Activated CD8-positive, alpha-beta T cell treated with anti-CD3 and anti-CD28 coated beads for 36 hours (primary cell): ENCODE results near the gene SPSB1. TPM values are rescaled to one million over a fixed set of nuclear protein-coding genes. Genes with fewer than 3 reads are reported as not detected.

ENCODE experiments used
- ATAC-seq: fragments of 200-7000 bp; cut with Tn5 transposase; one replicate; pipeline ENCODE4 v1.10.0; 2021; ENCODE audit warnings: mild to moderate bottlenecking, moderate library complexity
- CTCF ChIA-PET: fragments of 350-600 bp; sonication (Branson Sonifier 250); formaldehyde crosslinking; loops from one replicate; lab custom pipeline; 2021; ENCODE audit warnings: antibody characterized with exemption; lab: Charles Lee
- POLR2A ChIA-PET: fragments of 350-600 bp; sonication (Branson Sonifier 250); formaldehyde crosslinking; loops from one replicate; lab custom pipeline; 2021; ENCODE audit warnings: antibody characterized with exemption; lab: Charles Lee
- DNase-seq: peaks from one replicate; pipeline ENCODE4 v3.0.0-alpha.2; 2020
- H3K27ac Mint-ChIP-seq: one replicate; pipeline ENCODE4 v1.8.0; 2021; ENCODE audit warnings: mild to moderate bottlenecking, mixed read lengths
- H3K27me3 Mint-ChIP-seq: one replicate; pipeline ENCODE4 v1.8.0; 2021; ENCODE audit warnings: mixed read lengths
- H3K36me3 Mint-ChIP-seq: one replicate; pipeline ENCODE4 v1.8.0; 2021; ENCODE audit warnings: low read depth, mixed read lengths
- H3K4me1 Mint-ChIP-seq: one replicate; pipeline ENCODE4 v1.8.0; 2021; ENCODE audit warnings: low read depth, mixed read lengths
- H3K4me3 Mint-ChIP-seq: one replicate; pipeline ENCODE4 v1.8.0; 2021; ENCODE audit warnings: mild to moderate bottlenecking, moderate library complexity, mixed read lengths
- H3K9me3 Mint-ChIP-seq: one replicate; pipeline ENCODE4 v1.8.0; 2021; ENCODE audit warnings: mixed read lengths
- intact Hi-C: fragments of 100-400 bp; cut with micrococcal nuclease; formaldehyde crosslinking; loops from one replicate; pipeline ENCODE4 v1.10.0; 2022
- total RNA-seq, 2 experiments: library from RNA; stranded (reverse); gene quantifications; one replicate each; pipeline ENCODE4 v1.2.3, GENCODE V29; 2021
- TF ChIP-seq, protein P1 (sequence below): fragments of 200-600 bp; IDR thresholded peaks from one replicate; pipeline ENCODE4 v1.8.0; 2022; ENCODE audit warnings: antibody characterized with exemption, mild to moderate bottlenecking

SPSB1 gene
- total RNA-seq, 2 experiments from 2014 or later = 1.1 to 1.5 TPM

DNA sequence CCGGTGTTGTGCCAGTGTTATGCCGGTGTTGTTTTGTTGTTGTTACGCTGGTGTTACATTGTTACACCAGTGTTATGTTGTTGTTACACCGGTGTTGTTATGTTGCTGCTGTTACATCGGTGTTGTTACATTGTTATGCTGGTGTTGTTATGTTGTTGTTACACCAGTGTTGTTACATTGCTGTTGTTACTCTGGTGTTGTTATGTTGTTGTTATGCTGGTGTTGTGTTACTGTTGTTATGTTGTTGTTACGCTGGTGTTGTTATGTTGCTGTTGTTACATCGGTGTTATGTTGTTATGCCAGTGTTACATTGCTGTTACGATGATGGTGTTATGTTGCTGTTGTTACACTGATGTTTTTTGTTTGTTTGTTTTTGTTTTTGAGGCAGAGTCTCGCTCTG, 34.1 kb upstream of the SPSB1 start:
- H3K27ac Mint-ChIP-seq = no peak overlapping the region
- TF ChIP-seq, protein P1, sequence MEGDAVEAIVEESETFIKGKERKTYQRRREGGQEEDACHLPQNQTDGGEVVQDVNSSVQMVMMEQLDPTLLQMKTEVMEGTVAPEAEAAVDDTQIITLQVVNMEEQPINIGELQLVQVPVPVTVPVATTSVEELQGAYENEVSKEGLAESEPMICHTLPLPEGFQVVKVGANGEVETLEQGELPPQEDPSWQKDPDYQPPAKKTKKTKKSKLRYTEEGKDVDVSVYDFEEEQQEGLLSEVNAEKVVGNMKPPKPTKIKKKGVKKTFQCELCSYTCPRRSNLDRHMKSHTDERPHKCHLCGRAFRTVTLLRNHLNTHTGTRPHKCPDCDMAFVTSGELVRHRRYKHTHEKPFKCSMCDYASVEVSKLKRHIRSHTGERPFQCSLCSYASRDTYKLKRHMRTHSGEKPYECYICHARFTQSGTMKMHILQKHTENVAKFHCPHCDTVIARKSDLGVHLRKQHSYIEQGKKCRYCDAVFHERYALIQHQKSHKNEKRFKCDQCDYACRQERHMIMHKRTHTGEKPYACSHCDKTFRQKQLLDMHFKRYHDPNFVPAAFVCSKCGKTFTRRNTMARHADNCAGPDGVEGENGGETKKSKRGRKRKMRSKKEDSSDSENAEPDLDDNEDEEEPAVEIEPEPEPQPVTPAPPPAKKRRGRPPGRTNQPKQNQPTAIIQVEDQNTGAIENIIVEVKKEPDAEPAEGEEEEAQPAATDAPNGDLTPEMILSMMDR = no peak
- POLR2A ChIA-PET = no interaction called here
- no peaks in the 10 kb centered on the region for H3K27me3 Mint-ChIP-seq
- intact Hi-C loops = no loop called here
- CTCF ChIA-PET = no interaction called here
- H3K4me1 Mint-ChIP-seq = peaks cover 13% of the 10 kb centered on the region
- H3K9me3 Mint-ChIP-seq = peaks cover 23% of the 10 kb centered on the region
- no peak for ATAC-seq
- no peak for DNase-seq
- H3K36me3 Mint-ChIP-seq = peaks cover 18% of the 10 kb centered on the region
- no peak overlapping the region for H3K4me3 Mint-ChIP-seq

DNA sequence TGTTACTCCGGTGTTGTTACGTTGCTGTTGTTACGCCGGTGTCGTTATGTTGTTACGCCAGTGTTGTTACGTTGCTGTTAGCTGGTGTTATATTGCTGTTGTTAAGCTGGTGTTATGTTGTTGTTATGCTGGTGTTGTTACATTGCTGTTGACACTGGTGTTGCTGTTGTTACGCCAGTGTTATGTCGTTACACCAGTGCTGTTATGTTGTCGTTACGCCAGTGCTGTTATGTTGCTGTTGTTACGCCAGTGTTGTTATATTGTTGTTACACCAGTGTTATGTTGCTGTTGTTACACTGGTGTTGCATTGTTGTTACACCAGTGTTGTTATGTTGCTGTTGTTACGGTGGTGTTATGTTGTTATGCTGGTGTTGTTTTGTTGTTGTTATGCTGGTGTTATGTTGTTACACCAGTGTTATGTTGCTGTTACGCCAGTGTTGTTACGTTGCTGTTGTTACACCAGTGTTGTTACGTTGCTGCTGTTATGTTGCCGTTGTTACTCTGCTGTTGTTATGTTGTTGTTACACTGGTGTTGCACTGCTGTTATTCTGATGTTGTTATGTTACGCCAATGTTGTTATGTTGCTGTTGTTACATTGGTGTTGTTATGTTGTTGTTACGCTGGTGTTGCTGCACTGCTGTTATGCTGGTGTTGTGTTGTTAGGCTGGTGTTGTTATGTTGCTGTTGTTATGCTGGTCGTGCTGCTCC, 32.5 kb upstream of the SPSB1 start:
- Mint-ChIP-seq H3K9me3 (peaks cover 23% of the 10 kb centered on the region), H3K27ac (no peak overlapping the region), H3K27me3 (no peaks in the 10 kb centered on the region), H3K4me3 (no peak overlapping the region), H3K36me3 (peaks cover 18% of the 10 kb centered on the region), H3K4me1 (peaks cover 13% of the 10 kb centered on the region)
- DNase-seq (no peak), ATAC-seq (no peak)
- ChIA-PET POLR2A (no interaction called here), CTCF (no interaction called here)
- intact Hi-C loops = no loop called here
- TF ChIP-seq, protein P1 = no peak

DNA sequence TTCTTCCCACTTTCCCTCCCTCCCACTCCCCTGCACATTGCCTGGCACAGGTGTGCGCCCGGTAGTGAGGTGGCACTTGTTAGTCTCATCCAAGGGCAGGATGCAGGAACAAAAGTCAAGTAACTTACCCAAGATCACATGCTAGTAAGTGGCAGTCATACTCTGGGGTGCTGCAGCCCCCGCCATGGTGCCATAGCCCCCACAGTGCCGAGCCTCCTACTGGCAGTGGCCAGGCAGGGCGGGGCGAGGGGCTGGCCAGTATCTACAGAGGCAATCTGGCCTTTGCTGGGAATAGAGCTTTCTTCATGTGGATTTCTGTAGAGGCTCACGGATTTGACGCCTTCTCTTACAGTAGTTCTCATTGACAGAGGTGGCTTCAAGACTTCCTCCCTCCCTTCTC, 31.2 kb upstream of the SPSB1 start:
- Mint-ChIP-seq H3K27ac (no peak overlapping the region), H3K9me3 (peaks cover 23% of the 10 kb centered on the region), H3K4me1 (peaks cover 13% of the 10 kb centered on the region), H3K36me3 (peaks cover 18% of the 10 kb centered on the region), H3K4me3 (no peak overlapping the region), H3K27me3 (no peaks in the 10 kb centered on the region)
- TF ChIP-seq, protein P1 = no peak
- intact Hi-C loops = no loop called here
- ATAC-seq (no peak), DNase-seq (no peak)
- ChIA-PET POLR2A (no interaction called here), CTCF (interaction anchor here (0.9 kb wide), 1 partner anchor 194 kb away, joined by 3 read pairs; no protein-coding TSS in a partner anchor)

DNA sequence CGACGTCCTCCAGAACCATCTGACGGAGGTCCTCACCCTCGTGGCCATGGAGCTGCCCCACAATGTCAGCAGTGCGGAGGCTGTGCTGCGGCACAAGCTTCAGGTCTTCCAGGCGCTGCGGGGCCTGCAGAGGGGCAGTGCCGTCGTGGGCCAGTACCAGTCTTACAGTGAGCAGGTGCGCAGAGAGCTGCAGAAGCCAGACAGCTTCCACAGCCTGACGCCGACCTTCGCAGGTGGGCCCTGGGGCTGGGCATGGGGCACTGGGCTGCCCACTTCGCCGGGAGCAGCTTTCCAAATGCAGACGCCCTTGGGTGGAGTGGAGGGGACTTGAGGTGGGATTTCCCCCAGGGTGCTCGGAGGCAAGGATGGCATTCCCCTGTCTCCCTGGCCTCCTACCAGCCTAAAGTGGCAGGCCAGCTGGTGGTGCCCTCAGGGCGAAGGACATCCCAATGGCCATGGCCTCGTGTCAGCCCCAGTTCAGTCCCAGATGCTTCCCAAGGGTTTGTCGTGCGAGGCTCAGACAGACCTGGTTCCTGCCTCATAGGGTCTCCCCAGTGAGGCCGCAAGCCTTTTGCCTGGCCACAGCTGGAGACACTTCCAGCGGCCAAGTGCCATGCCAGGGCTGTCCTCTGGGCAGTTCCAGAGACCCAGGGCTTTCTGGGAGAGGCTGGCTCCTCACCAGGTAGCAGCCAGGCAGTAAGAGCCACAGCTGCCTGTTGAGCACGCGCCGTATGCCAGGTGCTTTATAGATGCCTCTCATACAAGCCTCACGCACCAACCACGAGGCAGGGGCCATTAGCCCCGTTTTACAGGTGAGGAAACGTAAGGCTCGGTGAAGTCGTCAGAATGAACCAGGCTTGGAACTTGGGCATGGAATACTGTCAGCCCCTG, 30.4 kb upstream of the SPSB1 start:
- no peak for DNase-seq
- Mint-ChIP-seq H3K27me3 (no peaks in the 10 kb centered on the region), H3K4me1 (peaks cover 13% of the 10 kb centered on the region), H3K36me3 (peaks cover 18% of the 10 kb centered on the region), H3K27ac (no peak overlapping the region), H3K9me3 (peaks cover 23% of the 10 kb centered on the region), H3K4me3 (no peak overlapping the region)
- intact Hi-C loops = no loop called here
- TF ChIP-seq, protein P1 = no peak
- ATAC-seq = no peak
- CTCF ChIA-PET = interaction anchor here (0.9 kb wide), 1 partner anchor 193 kb away, joined by 3 read pairs; no protein-coding TSS in a partner anchor
- POLR2A ChIA-PET = interaction anchor here (1.2 kb wide), 1 partner anchor 14 kb away, joined by 3 read pairs; no protein-coding TSS in a partner anchor
